GM23248 (cell line): Measurements from ENCODE around the gene OAS1. TPM values are rescaled to one million over a fixed set of nuclear protein-coding genes. Genes with fewer than 3 reads are reported as not detected.

Experiments used
- DNase-seq: peaks from one replicate; pipeline ENCODE4 v3.0.0-alpha.2; 2015
- H2AFZ ChIP-seq: fragments of 200-600 bp; sonication (generic); 2 replicates; pipeline ENCODE4 v1.6.1; 2016; ENCODE audit warnings: antibody characterized with exemption
- H3F3A ChIP-seq: fragments of 200-600 bp; sonication (generic); 2 replicates; pipeline ENCODE4 v1.6.1; 2016; ENCODE audit warnings: mild to moderate bottlenecking, antibody characterized with exemption, mixed run types; ENCODE audit not compliant: insufficient read depth
- H3K27ac ChIP-seq: fragments of 200-600 bp; sonication (generic); 2 replicates; pipeline ENCODE4 v1.5.1; 2016; ENCODE audit warnings: mild to moderate bottlenecking
- H3K27me3 ChIP-seq: fragments of 200-600 bp; sonication (generic); replicated peaks from 2 replicates; pipeline ENCODE4 v1.6.1; 2016; ENCODE audit warnings: mild to moderate bottlenecking; ENCODE audit not compliant: insufficient read depth
- H3K36me3 ChIP-seq: fragments of 200-600 bp; sonication (generic); 2 replicates; pipeline ENCODE4 v1.6.1; 2016; ENCODE audit warnings: low read depth, mild to moderate bottlenecking
- H3K4me1 ChIP-seq: fragments of 200-600 bp; sonication (generic); 2 replicates; pipeline ENCODE4 v1.6.1; 2016; ENCODE audit warnings: mild to moderate bottlenecking; ENCODE audit not compliant: insufficient read depth
- H3K4me2 ChIP-seq: fragments of 200-600 bp; sonication (generic); one replicate; pipeline ENCODE4 v1.6.1; 2016; ENCODE audit warnings: mild to moderate bottlenecking; ENCODE audit not compliant: unreplicated experiment
- H3K4me3 ChIP-seq: fragments of 200-600 bp; sonication (generic); 2 replicates; pipeline ENCODE4 v1.5.1; 2016; ENCODE audit warnings: mild to moderate bottlenecking
- H3K79me2 ChIP-seq: fragments of 200-600 bp; sonication (generic); 2 replicates; pipeline ENCODE4 v1.6.1; 2016; ENCODE audit warnings: mild to moderate bottlenecking; ENCODE audit not compliant: insufficient read depth
- H3K9ac ChIP-seq: fragments of 200-600 bp; sonication (generic); 2 replicates; pipeline ENCODE4 v1.6.1; 2016; ENCODE audit warnings: mild to moderate bottlenecking
- H3K9me2 ChIP-seq: fragments of 200-600 bp; sonication (generic); 2 replicates; pipeline ENCODE4 v1.6.1; 2016; ENCODE audit warnings: mixed run types, mild to moderate bottlenecking, moderate library complexity; ENCODE audit not compliant: insufficient read depth
- H3K9me3 ChIP-seq: fragments of 200-600 bp; sonication (generic); one replicate; pipeline ENCODE4 v1.6.1; 2017; ENCODE audit warnings: low read depth
- H4K20me1 ChIP-seq: fragments of 200-600 bp; sonication (generic); 2 replicates; pipeline ENCODE4 v1.6.0; 2016; ENCODE audit not compliant: insufficient read depth
- EZH2 ChIP-seq: fragments of 200-600 bp; sonication (generic); IDR thresholded peaks from 2 replicates; pipeline ENCODE4 v1.6.1; 2018; ENCODE audit warnings: antibody characterized with exemption, mild to moderate bottlenecking; ENCODE audit not compliant: insufficient read depth, poor library complexity, severe bottlenecking
- EZH2phosphoT487 ChIP-seq: fragments of 200-600 bp; sonication (generic); IDR thresholded peaks from 2 replicates; pipeline ENCODE4 v1.6.1; 2018; ENCODE audit warnings: antibody characterized with exemption, moderate library complexity, mild to moderate bottlenecking, low read depth; ENCODE audit not compliant: insufficient read depth
- WGBS, 2 experiments: methylation state at CpG; one replicate each; pipeline ENCODE4 v1.1.6; 2015 to 2017; ENCODE audit warnings: low lambda C conversion rate in 2 of 2, low coverage in 1 of 2; ENCODE audit errors: missing lambda C conversion rate in 2 of 2; 5-methylcytosine and 5-hydroxymethylcytosine counted together
- in situ Hi-C: fragments of 300-500 bp; cut with MboI; formaldehyde crosslinking; loops from 2 replicates; pipeline ENCODE4 v1.15.0; 2020
- polyA plus RNA-seq: library from polyadenylated mRNA; unstranded; fragments of >200 nt; fragmentation: Nextera tagmentation; extraction: Ambion mirVana; gene quantifications from 2 replicates; pipeline ENCODE4 v1.2.1, GENCODE V29; 2016
- total RNA-seq: library from RNA; depleted of rRNA; stranded (reverse); fragments of >200 nt; shearing (Covaris generic); gene quantifications from 2 replicates; pipeline ENCODE4 v1.2.3, GENCODE V29; 2014; rRNA removed

Gene OAS1
- total and polyA plus RNA-seq, 2 experiments from 2014 or later = 0.10 TPM; not detected in 1

- WGBS, 2 experiments = 64 to 67% methylated on average over 4 of the region's 4 CpGs
- Histone ChIP-seq H3K9me3 (no peaks in the 10 kb centered on the region), H4K20me1 (no peaks in the 10 kb centered on the region), H3K27ac (no peak overlapping the region), H2AFZ (no peak overlapping the region), H3K4me2 (no peak overlapping the region), H3K4me1 (no peaks in the 10 kb centered on the region), H3K79me2 (no peaks in the 10 kb centered on the region), H3K27me3 (no peaks in the 10 kb centered on the region), H3K9me2 (no peaks in the 10 kb centered on the region), H3K36me3 (no peaks in the 10 kb centered on the region), H3K9ac (no peak overlapping the region), H3F3A (no peaks in the 10 kb centered on the region), H3K4me3 (no peak overlapping the region)
- TF ChIP-seq EZH2 = no peak
- TF ChIP-seq EZH2phosphoT487 = no peak
- no peak for DNase-seq
- in situ Hi-C loops = no loop called here
These were observed 58.2 kb downstream of the OAS1 start for GRCh38 chr12:112964915-112965314.

GRCh38 chr12:112965643-112966042 is 58.9 kb downstream of the OAS1 start:
- Histone ChIP-seq H3K36me3 (no peaks in the 10 kb centered on the region), H3K79me2 (no peaks in the 10 kb centered on the region), H3K4me3 (no peak overlapping the region), H3K9ac (no peak overlapping the region), H3K4me2 (no peak overlapping the region), H3K9me2 (no peaks in the 10 kb centered on the region), H3K9me3 (no peaks in the 10 kb centered on the region), H4K20me1 (no peaks in the 10 kb centered on the region), H3K4me1 (no peaks in the 10 kb centered on the region), H3F3A (no peaks in the 10 kb centered on the region), H2AFZ (no peak overlapping the region), H3K27me3 (no peaks in the 10 kb centered on the region), H3K27ac (no peak overlapping the region)
- no peak for DNase-seq
- in situ Hi-C loops = no loop called here
- WGBS, 2 experiments = 85 to 92% methylated on average over 15 of the region's 15 CpGs
- TF ChIP-seq EZH2phosphoT487 (no peak), EZH2 (no peak)

DNA sequence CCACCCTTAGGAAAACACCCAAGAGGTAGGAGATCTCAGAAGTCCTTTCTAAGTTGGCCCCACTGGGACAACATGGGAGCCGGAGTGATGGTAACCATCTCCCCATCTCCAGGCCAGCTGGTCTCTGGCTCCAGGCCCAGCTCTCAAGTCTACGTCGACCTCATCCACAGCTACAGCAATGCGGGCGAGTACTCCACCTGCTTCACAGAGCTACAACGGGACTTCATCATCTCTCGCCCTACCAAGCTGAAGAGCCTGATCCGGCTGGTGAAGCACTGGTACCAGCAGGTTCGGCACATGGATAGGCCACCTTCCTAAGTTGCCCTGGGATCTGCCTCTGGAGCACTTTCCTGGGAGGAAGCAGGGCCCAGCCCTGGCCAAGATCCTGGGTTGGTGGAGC is 60.5 kb downstream of the OAS1 start:
- H4K20me1 ChIP-seq = no peaks in the 10 kb centered on the region
- 75 to 80% methylated on average over 9 of the region's 9 CpGs for WGBS, 2 experiments
- no peaks in the 10 kb centered on the region for H3K36me3 ChIP-seq

DNA sequence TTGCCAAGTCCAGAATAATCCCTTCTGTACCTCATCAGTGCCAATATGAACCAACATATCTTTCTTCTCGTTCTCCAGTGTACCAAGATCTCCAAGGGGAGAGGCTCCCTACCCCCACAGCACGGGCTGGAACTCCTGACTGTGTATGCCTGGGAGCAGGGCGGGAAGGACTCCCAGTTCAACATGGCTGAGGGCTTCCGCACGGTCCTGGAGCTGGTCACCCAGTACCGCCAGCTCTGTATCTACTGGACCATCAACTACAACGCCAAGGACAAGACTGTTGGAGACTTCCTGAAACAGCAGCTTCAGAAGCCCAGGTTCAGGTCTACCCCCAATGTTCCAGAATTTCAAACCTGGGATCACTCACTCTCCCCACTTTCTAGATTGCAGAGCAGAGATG is 61.1 kb downstream of the OAS1 start:
- WGBS, 2 experiments = 85 to 86% methylated on average over 7 of the region's 7 CpGs
- no peaks in the 10 kb centered on the region for H4K20me1 ChIP-seq
- no peak overlapping the region for H3K4me3 ChIP-seq
- no peak overlapping the region for H2AFZ ChIP-seq
- in situ Hi-C loops = no loop called here
- H3K79me2 ChIP-seq = no peaks in the 10 kb centered on the region
- no peak for DNase-seq
- TF ChIP-seq EZH2 (no peak), EZH2phosphoT487 (no peak)
- no peaks in the 10 kb centered on the region for H3K9me3 ChIP-seq
- H3K9ac ChIP-seq = no peak overlapping the region
- H3K27ac ChIP-seq = no peak overlapping the region
- no peaks in the 10 kb centered on the region for H3K4me1 ChIP-seq
- no peak overlapping the region for H3K4me2 ChIP-seq
- no peaks in the 10 kb centered on the region for H3K36me3 ChIP-seq
- no peaks in the 10 kb centered on the region for H3K9me2 ChIP-seq
- no peaks in the 10 kb centered on the region for H3K27me3 ChIP-seq
- no peaks in the 10 kb centered on the region for H3F3A ChIP-seq

More for the DNA sequence above, 60.5 kb downstream of the OAS1 start:
- no peaks in the 10 kb centered on the region for H3K9me2 ChIP-seq
- H3K4me2 ChIP-seq = no peak overlapping the region
- H3K27me3 ChIP-seq = no peaks in the 10 kb centered on the region
- no peaks in the 10 kb centered on the region for H3F3A ChIP-seq
- no peak overlapping the region for H3K27ac ChIP-seq
- no peak overlapping the region for H2AFZ ChIP-seq
- no peak for DNase-seq
- H3K4me3 ChIP-seq = no peak overlapping the region
- H3K9ac ChIP-seq = no peak overlapping the region
- in situ Hi-C loops = no loop called here
- H3K9me3 ChIP-seq = no peaks in the 10 kb centered on the region
- H3K4me1 ChIP-seq = no peaks in the 10 kb centered on the region
- H3K79me2 ChIP-seq = no peaks in the 10 kb centered on the region
- TF ChIP-seq EZH2 (no peak), EZH2phosphoT487 (no peak)

Other genes with a start within 250 kb of the OAS1 start
- not detected in 2 replicates for gene RPH3A, start 115.2 kb upstream of the OAS1 start, total RNA-seq
- gene RPH3A, start 115.2 kb upstream of the OAS1 start, polyA plus RNA-seq = not detected in 2 replicates
- gene OAS3, start 31.5 kb downstream of the OAS1 start, total RNA-seq = 0.22 and 0.38 TPM in 2 replicates
- 0.35 and 0.63 TPM in 2 replicates for gene OAS3, start 31.5 kb downstream of the OAS1 start, polyA plus RNA-seq
- gene OAS2, start 71.6 kb downstream of the OAS1 start, total RNA-seq = 0.54 and 1.0 TPM in 2 replicates
- gene OAS2, start 71.6 kb downstream of the OAS1 start, polyA plus RNA-seq = 0.56 and 1.4 TPM in 2 replicates
- not detected in 2 replicates for gene DTX1, start 149.8 kb downstream of the OAS1 start, total RNA-seq
- not detected in 2 replicates for gene DTX1, start 149.8 kb downstream of the OAS1 start, polyA plus RNA-seq
- gene RASAL1, start 228.8 kb downstream of the OAS1 start, total RNA-seq = not detected in 2 replicates
- not detected in 2 replicates for gene RASAL1, start 228.8 kb downstream of the OAS1 start, polyA plus RNA-seq
- not detected in 2 replicates for gene CFAP73, start 242.8 kb downstream of the OAS1 start, total RNA-seq
- gene CFAP73, start 242.8 kb downstream of the OAS1 start, polyA plus RNA-seq = not detected in 2 replicates